Naive thymus-derived CD8-positive, alpha-beta T cell (primary cell): ENCODE results near the gene CBL. TPM values are rescaled to one million over a fixed set of nuclear protein-coding genes. Genes with fewer than 3 reads are reported as not detected.
A peak's percentile ranks its signal among the peaks of the same experiment; 100 is the strongest.

Experiments used
- ATAC-seq, 2 donors: fragments of 150-1000 bp; cut with Tn5 transposase in 1 of 2; sonication (Bioruptor Pico), chemical (Tn5 transposase) in 1 of 2; 1 replicate in 1 of 2; 2 replicates in 1 of 2; pipeline ENCODE4 v1.10.0; 2021; ENCODE audit warnings: mild to moderate bottlenecking in 2 of 2, moderate library complexity in 2 of 2
- POLR2A ChIA-PET: fragments of 350-600 bp; sonication (Branson Sonifier 250); formaldehyde crosslinking; loops from one replicate; lab custom pipeline; 2021; ENCODE audit warnings: antibody characterized with exemption; lab: Charles Lee
- DNase-seq, 10 donors: peaks; one replicate each; pipeline versions ENCODE4 v3.0.0 to v3.0.0-alpha.2; 2020 to 2022
- H3K27ac Mint-ChIP-seq, 10 donors: one replicate each; pipeline ENCODE4 v1.8.0; 2020 to 2022; ENCODE audit warnings: mild to moderate bottlenecking in 10 of 10, mixed read lengths in 10 of 10, moderate library complexity in 4 of 10, inconsistent platforms in 1 of 10
- H3K27me3 Mint-ChIP-seq, 5 donors: one replicate each; pipeline ENCODE4 v1.8.0; 2021 to 2022; ENCODE audit warnings: mixed read lengths in 5 of 5
- H3K36me3 Mint-ChIP-seq, 3 donors: one replicate each; pipeline ENCODE4 v1.8.0; 2020 to 2022; ENCODE audit warnings: mixed read lengths in 3 of 3, mild to moderate bottlenecking in 2 of 3, inconsistent platforms in 1 of 3
- H3K4me1 Mint-ChIP-seq, 4 donors: one replicate each; pipeline ENCODE4 v1.8.0; 2021 to 2022; ENCODE audit warnings: mixed read lengths in 4 of 4
- H3K4me3 Mint-ChIP-seq, 10 donors: one replicate each; pipeline ENCODE4 v1.8.0; 2020 to 2022; ENCODE audit warnings: mild to moderate bottlenecking in 10 of 10, mixed read lengths in 10 of 10, moderate library complexity in 6 of 10, inconsistent platforms in 1 of 10
- H3K9me3 Mint-ChIP-seq, 9 donors: one replicate each; pipeline ENCODE4 v1.8.0; 2020 to 2022; ENCODE audit warnings: mixed read lengths in 9 of 9, mild to moderate bottlenecking in 3 of 9, inconsistent platforms in 1 of 9, moderate library complexity in 1 of 9
- polyA plus RNA-seq, 3 donors: library from polyadenylated mRNA; unstranded; fragments of 300-500 nt; fragmentation: Illumina TruSeq; gene quantifications; one replicate each; pipeline ENCODE4 v1.2.3, GENCODE V29; 2021
- total RNA-seq, 8 experiments: library from RNA in 2 of 8; stranded (reverse) in 2 of 8; gene quantifications; one replicate each; pipeline ENCODE4 v1.2.3 and lab custom pipeline; 2021 to 2026

The CBL gene
- total and polyA plus RNA-seq, 5 experiments from 2014 or later = 11.5 to 51.6 (median 16.1) TPM

GRCh38 chr11:119305556-119306372 lies 99.6 kb downstream of the CBL start:
- Mint-ChIP-seq H3K4me1 (peaks cover 23 to 39% (median 31%) of the 10 kb centered on the region in 4 donors), H3K9me3 (no peaks in the 10 kb centered on the region), H3K4me3 (peak overlapping the region; percentile 25 to 91 (median 81)), H3K36me3 (peaks cover 5 to 50% (median 13%) of the 10 kb centered on the region in 3 donors), H3K27me3 (no peaks in the 10 kb centered on the region), H3K27ac (peak overlapping the region; percentile 92 to 100 (median 99))
- ATAC-seq (peak; percentile 19 to 39), DNase-seq (peak in 2 of 10 donors; percentile 37 to 48)
- POLR2A ChIA-PET = interaction anchor here (0.6 to 7.8 kb wide), 5 partner anchors 15 to 99 kb away, joined by 3 to 138 read pairs (median 8); partner anchors contain the start of genes CBL, MCAM and RNF26

GRCh38 chr11:119306373-119306890 lies 100.3 kb downstream of the CBL start:
- Mint-ChIP-seq H3K27ac (peak overlapping the region; percentile 92 to 100 (median 99)), H3K4me1 (peaks cover 22 to 41% (median 31%) of the 10 kb centered on the region in 4 donors), H3K36me3 (peaks cover 5 to 43% (median 7%) of the 10 kb centered on the region in 3 donors), H3K4me3 (peak overlapping the region; percentile 66 to 89 (median 81)), H3K9me3 (no peaks in the 10 kb centered on the region), H3K27me3 (no peaks in the 10 kb centered on the region)
- POLR2A ChIA-PET = interaction anchor here (0.6 to 7.8 kb wide), 9 partner anchors 14 to 141 kb away, joined by 3 to 138 read pairs (median 4); partner anchors contain the start of genes CBL, MCAM and RNF26
- peak; percentile 93 to 97 for ATAC-seq
- DNase-seq = peak in 8 of 10 donors; percentile 60 to 87 (median 78)

- Mint-ChIP-seq H3K27me3 (no peaks in the 10 kb centered on the region), H3K36me3 (peaks cover 5 to 35% (median 6%) of the 10 kb centered on the region in 3 donors), H3K27ac (peak overlapping the region; percentile 92 to 100 (median 99)), H3K4me3 (peak overlapping the region in 4 of 10 donors; percentile 24 to 87 (median 80)), H3K9me3 (no peaks in the 10 kb centered on the region), H3K4me1 (peaks cover 20 to 41% (median 31%) of the 10 kb centered on the region in 4 donors)
- DNase-seq (no peak), ATAC-seq (no peak)
- POLR2A ChIA-PET = interaction anchor here (0.5 to 7.8 kb wide), 8 partner anchors 9 to 222 kb away, joined by 3 to 138 read pairs (median 4); partner anchors contain the start of genes MCAM and RNF26
Observed at GRCh38 chr11:119307219-119307618, 101.1 kb downstream of the CBL start.

- POLR2A ChIA-PET = interaction anchor here (0.7 to 7.8 kb wide), 4 partner anchors 10 to 223 kb away, joined by 3 to 138 read pairs (median 4); partner anchors contain the start of gene MCAM
- H3K27ac Mint-ChIP-seq = peak overlapping the region in 9 of 10 donors; percentile 25 to 100 (median 98)
- peaks cover 19 to 39% (median 31%) of the 10 kb centered on the region in 4 donors for H3K4me1 Mint-ChIP-seq
- ATAC-seq (no peak), DNase-seq (no peak)
- H3K36me3 Mint-ChIP-seq = peaks cover 0 to 27% (median 4%) of the 10 kb centered on the region in 3 donors
- no peaks in the 10 kb centered on the region for H3K27me3 Mint-ChIP-seq
- no peaks in the 10 kb centered on the region for H3K9me3 Mint-ChIP-seq
- H3K4me3 Mint-ChIP-seq = no peak overlapping the region
Observed at GRCh38 chr11:119307974-119308373, 101.8 kb downstream of the CBL start.

GRCh38 chr11:119309411-119309810 lies 103.3 kb downstream of the CBL start:
- H3K4me1 Mint-ChIP-seq = peaks cover 16 to 37% (median 31%) of the 10 kb centered on the region in 4 donors
- peaks cover 0 to 14% (median 0%) of the 10 kb centered on the region in 3 donors for H3K36me3 Mint-ChIP-seq
- no peak for DNase-seq
- no peaks in the 10 kb centered on the region for H3K9me3 Mint-ChIP-seq
- POLR2A ChIA-PET = interaction anchor here (0.5 to 7.8 kb wide), 4 partner anchors 11 to 386 kb away, joined by 3 to 138 read pairs (median 3); partner anchors contain the start of gene MCAM
- H3K27ac Mint-ChIP-seq = peak overlapping the region in 9 of 10 donors; percentile 14 to 91 (median 69)
- H3K27me3 Mint-ChIP-seq = no peaks in the 10 kb centered on the region
- ATAC-seq = no peak
- no peak overlapping the region for H3K4me3 Mint-ChIP-seq

- no peaks in the 10 kb centered on the region for H3K27me3 Mint-ChIP-seq
- H3K4me1 Mint-ChIP-seq = peaks cover 15 to 36% (median 30%) of the 10 kb centered on the region in 4 donors
- no peak overlapping the region for H3K4me3 Mint-ChIP-seq
- POLR2A ChIA-PET = interaction anchor here (0.6 to 7.8 kb wide), 2 partner anchors 10 to 100 kb away, joined by 4 to 138 read pairs; partner anchors contain the start of gene MCAM
- ATAC-seq = no peak
- peaks cover 0 to 8% (median 0%) of the 10 kb centered on the region in 3 donors for H3K36me3 Mint-ChIP-seq
- peak overlapping the region in 8 of 10 donors; percentile 25 to 91 (median 72) for H3K27ac Mint-ChIP-seq
- no peaks in the 10 kb centered on the region for H3K9me3 Mint-ChIP-seq
- DNase-seq = no peak
Observed at GRCh38 chr11:119309953-119310681, 104.0 kb downstream of the CBL start.

GRCh38 chr11:119310682-119311052 lies 104.5 kb downstream of the CBL start:
- H3K4me3 Mint-ChIP-seq = no peak overlapping the region
- peaks cover 0 to 4% (median 0%) of the 10 kb centered on the region in 3 donors for H3K36me3 Mint-ChIP-seq
- DNase-seq (no peak), ATAC-seq (no peak)
- H3K4me1 Mint-ChIP-seq = peaks cover 10 to 34% (median 30%) of the 10 kb centered on the region in 4 donors
- H3K27me3 Mint-ChIP-seq = peaks cover 0 to 3% (median 0%) of the 10 kb centered on the region in 5 donors
- POLR2A ChIA-PET = interaction anchor here (7.8 kb wide), 1 partner anchor 10 kb away, joined by 138 read pairs; the partner anchor contains the start of gene MCAM
- H3K9me3 Mint-ChIP-seq = no peaks in the 10 kb centered on the region
- H3K27ac Mint-ChIP-seq = peak overlapping the region in 5 of 10 donors; percentile 20 to 91 (median 75)

GRCh38 chr11:119314726-119315125 lies 108.6 kb downstream of the CBL start:
- Mint-ChIP-seq H3K4me1 (peaks cover 4 to 28% (median 24%) of the 10 kb centered on the region in 4 donors), H3K9me3 (no peaks in the 10 kb centered on the region), H3K27me3 (peaks cover under 1 to 21% (median 8%) of the 10 kb centered on the region in 5 donors), H3K4me3 (peak overlapping the region; percentile 45 to 83 (median 80)), H3K27ac (peak overlapping the region in 3 of 10 donors; percentile 4 to 38 (median 35)), H3K36me3 (no peaks in the 10 kb centered on the region)
- ATAC-seq (no peak), DNase-seq (peak in 1 of 10 donors; percentile 14)
- POLR2A ChIA-PET = interaction anchor here (0.6 to 11.7 kb wide), 5 partner anchors 8 to 171 kb away, joined by 3 to 138 read pairs (median 5); no protein-coding TSS in a partner anchor

- Mint-ChIP-seq H3K27me3 (peaks cover 1 to 24% (median 9%) of the 10 kb centered on the region in 5 donors), H3K9me3 (no peaks in the 10 kb centered on the region), H3K4me1 (peaks cover 7 to 30% (median 27%) of the 10 kb centered on the region in 4 donors), H3K27ac (peak overlapping the region in 8 of 10 donors; percentile 20 to 81 (median 64)), H3K36me3 (no peaks in the 10 kb centered on the region), H3K4me3 (peak overlapping the region; percentile 67 to 83 (median 80))
- POLR2A ChIA-PET = interaction anchor here (0.6 to 11.7 kb wide), 6 partner anchors 9 to 171 kb away, joined by 3 to 138 read pairs (median 5); no protein-coding TSS in a partner anchor
- ATAC-seq = peak; percentile 71 to 79
- peak in 8 of 10 donors; percentile 39 to 77 (median 58) for DNase-seq
Observed at GRCh38 chr11:119315131-119316015, 109.2 kb downstream of the CBL start.

- H3K27ac Mint-ChIP-seq = peak overlapping the region in 4 of 10 donors; percentile 33 to 77 (median 53)
- peak in 1 of 2 donors; percentile 26 for ATAC-seq
Observed at GRCh38 chr11:119316016-119316728, 110.0 kb downstream of the CBL start.

More at GRCh38 chr11:119316016-119316728, 110.0 kb downstream of the CBL start:
- no peaks in the 10 kb centered on the region for H3K36me3 Mint-ChIP-seq
- DNase-seq = peak in 1 of 10 donors; percentile 27
- peaks cover 7 to 29% (median 28%) of the 10 kb centered on the region in 4 donors for H3K4me1 Mint-ChIP-seq
- H3K27me3 Mint-ChIP-seq = peaks cover 1 to 24% (median 9%) of the 10 kb centered on the region in 5 donors
- H3K9me3 Mint-ChIP-seq = no peaks in the 10 kb centered on the region
- POLR2A ChIA-PET = interaction anchor here (1.0 to 11.7 kb wide), 4 partner anchors 8 to 111 kb away, joined by 3 to 138 read pairs (median 6); no protein-coding TSS in a partner anchor
- peak overlapping the region; percentile 67 to 83 (median 80) for H3K4me3 Mint-ChIP-seq
